CD14-positive monocyte (primary cell): ENCODE data around the gene COQ3. TPM values are rescaled to one million over a fixed set of nuclear protein-coding genes. Genes with fewer than 3 reads are reported as not detected.

ENCODE experiments used
- DNase-seq, 3 donors: peaks; one replicate each; pipeline ENCODE4 v3.0.0-alpha.2; 2011 to 2022
- H2AFZ ChIP-seq: 2 replicates; pipeline ENCODE4 v1.6.0; 2012; ENCODE audit warnings: mild to moderate bottlenecking, low read depth, low read length, inconsistent platforms; ENCODE audit not compliant: insufficient read depth, poor library complexity, severe bottlenecking
- H3K27ac ChIP-seq, 2 donors: 1 replicate in 1 of 2; 2 replicates in 1 of 2; pipeline ENCODE4 v1.5.1; 2012 to 2013; ENCODE audit warnings: low read length in 2 of 2, control low read depth in 1 of 2, inconsistent platforms in 1 of 2, low read depth in 1 of 2, mild to moderate bottlenecking in 1 of 2
- H3K27me3 ChIP-seq, 2 donors: one replicate each; pipeline versions ENCODE4 v1.6.0 to v1.6.1; 2011 to 2013; ENCODE audit warnings: low read length in 2 of 2; ENCODE audit not compliant: control insufficient read depth in 2 of 2, insufficient read depth in 2 of 2
- H3K36me3 ChIP-seq, 2 donors: replicated peaks in 1 of 2; 1 replicate in 1 of 2; 2 replicates in 1 of 2; pipeline versions ENCODE4 v1.5.1 to v1.6.1; 2012 to 2013; ENCODE audit warnings: low read length in 2 of 2, control low read depth in 1 of 2, inconsistent platforms in 1 of 2, mild to moderate bottlenecking in 1 of 2; ENCODE audit not compliant: insufficient read depth in 2 of 2, control insufficient read depth in 1 of 2
- H3K4me1 ChIP-seq, 2 donors: 1 replicate in 1 of 2; 2 replicates in 1 of 2; pipeline versions ENCODE4 v1.5.1 to v1.6.1; 2012 to 2013; ENCODE audit warnings: low read length in 2 of 2, control low read depth in 1 of 2, inconsistent platforms in 1 of 2, mild to moderate bottlenecking in 1 of 2, moderate library complexity in 1 of 2; ENCODE audit not compliant: insufficient read depth in 2 of 2, control insufficient read depth in 1 of 2
- H3K4me2 ChIP-seq: replicated peaks from 2 replicates; pipeline ENCODE3; 2012; ENCODE audit warnings: low read length, moderate library complexity, mild to moderate bottlenecking; ENCODE audit not compliant: poor library complexity, severe bottlenecking; ENCODE audit errors: extremely low read depth
- H3K4me3 ChIP-seq, 3 experiments: fragments of 200-600 bp in 1 of 3; sonication (generic) in 1 of 3; replicated peaks in 1 of 3; 1 replicate in 2 of 3; 2 replicates in 1 of 3; pipeline ENCODE4 v1.5.1; 2011 to 2013; ENCODE audit warnings: low read length in 3 of 3, mild to moderate bottlenecking in 3 of 3, control low read depth in 2 of 3, low read depth in 2 of 3, inconsistent platforms in 1 of 3, moderate library complexity in 1 of 3
- H3K79me2 ChIP-seq: 2 replicates; pipeline ENCODE4 v1.6.0; 2012; ENCODE audit warnings: mild to moderate bottlenecking, control low read depth, inconsistent platforms, low read length, moderate library complexity; ENCODE audit not compliant: insufficient read depth
- H3K9ac ChIP-seq: 2 replicates; pipeline ENCODE4 v1.6.0; 2017; ENCODE audit warnings: low read length, mild to moderate bottlenecking; ENCODE audit not compliant: insufficient read depth, poor library complexity, severe bottlenecking
- H3K9me3 ChIP-seq, 2 donors: replicated peaks in 1 of 2; 1 replicate in 1 of 2; 2 replicates in 1 of 2; pipeline versions ENCODE4 v1.5.1 to v1.6.1; 2012 to 2013; ENCODE audit warnings: low read length in 2 of 2, control low read depth in 1 of 2; ENCODE audit not compliant: control insufficient read depth in 1 of 2, insufficient read depth in 1 of 2
- H4K20me1 ChIP-seq: 2 replicates; pipeline ENCODE4 v1.6.0; 2012; ENCODE audit warnings: mild to moderate bottlenecking, low read length, control low read depth, moderate library complexity; ENCODE audit not compliant: insufficient read depth
- H3K27ac Mint-ChIP-seq, 7 donors: one replicate each; pipeline ENCODE4 v1.8.0; 2020; ENCODE audit warnings: mild to moderate bottlenecking in 7 of 7, mixed read lengths in 7 of 7, moderate library complexity in 6 of 7, inconsistent platforms in 2 of 7
- H3K27me3 Mint-ChIP-seq, 3 donors: one replicate each; pipeline ENCODE4 v1.8.0; 2021 to 2022; ENCODE audit warnings: low read depth in 3 of 3, mild to moderate bottlenecking in 3 of 3, mixed read lengths in 3 of 3, moderate library complexity in 3 of 3, inconsistent platforms in 1 of 3
- H3K36me3 Mint-ChIP-seq, 2 donors: one replicate each; pipeline ENCODE4 v1.8.0; 2020; ENCODE audit warnings: mixed read lengths in 2 of 2, inconsistent platforms in 1 of 2, mild to moderate bottlenecking in 1 of 2
- H3K4me1 Mint-ChIP-seq: one replicate; pipeline ENCODE4 v1.8.0; 2020; ENCODE audit warnings: mild to moderate bottlenecking, mixed read lengths
- H3K4me3 Mint-ChIP-seq, 2 donors: one replicate each; pipeline ENCODE4 v1.8.0; 2020; ENCODE audit warnings: mild to moderate bottlenecking in 2 of 2, mixed read lengths in 2 of 2, moderate library complexity in 1 of 2
- H3K9me3 Mint-ChIP-seq, 7 donors: one replicate each; pipeline ENCODE4 v1.8.0; 2020 to 2022; ENCODE audit warnings: mixed read lengths in 7 of 7, mild to moderate bottlenecking in 6 of 7, moderate library complexity in 6 of 7, inconsistent platforms in 2 of 7
- CTCF ChIP-seq: fragments of 200-600 bp; IDR thresholded peaks from one replicate; pipeline ENCODE4 v1.8.0; 2022; ENCODE audit warnings: antibody characterized with exemption, mild to moderate bottlenecking
- WGBS: methylation state at CpG from one replicate; pipeline ENCODE4 v1.1.5; 2013; ENCODE audit warnings: missing lambda C conversion rate; ENCODE audit not compliant: insufficient coverage; 5-methylcytosine and 5-hydroxymethylcytosine counted together
- intact Hi-C, 2 donors: fragments of 100-400 bp; cut with micrococcal nuclease; formaldehyde crosslinking; loops; one replicate each; pipeline versions ENCODE4 v1.15.0 to v1.15.1; 2023
- polyA plus RNA-seq, 3 donors: library from polyadenylated mRNA; depleted of rRNA in 1 of 3; unstranded in 2 of 3; stranded (reverse) in 1 of 3; fragments of 300-500 nt in 2 of 3; fragments of >200 nt in 1 of 3; fragmentation: Illumina TruSeq in 2 of 3; gene quantifications; 1 replicate in 2 of 3; 2 replicates in 1 of 3; pipeline ENCODE4 v1.2.3, GENCODE V29; 2012 to 2021

The COQ3 gene
- polyA plus RNA-seq, 3 donors = 1.5 to 2.3 (median 1.6) TPM

DNA sequence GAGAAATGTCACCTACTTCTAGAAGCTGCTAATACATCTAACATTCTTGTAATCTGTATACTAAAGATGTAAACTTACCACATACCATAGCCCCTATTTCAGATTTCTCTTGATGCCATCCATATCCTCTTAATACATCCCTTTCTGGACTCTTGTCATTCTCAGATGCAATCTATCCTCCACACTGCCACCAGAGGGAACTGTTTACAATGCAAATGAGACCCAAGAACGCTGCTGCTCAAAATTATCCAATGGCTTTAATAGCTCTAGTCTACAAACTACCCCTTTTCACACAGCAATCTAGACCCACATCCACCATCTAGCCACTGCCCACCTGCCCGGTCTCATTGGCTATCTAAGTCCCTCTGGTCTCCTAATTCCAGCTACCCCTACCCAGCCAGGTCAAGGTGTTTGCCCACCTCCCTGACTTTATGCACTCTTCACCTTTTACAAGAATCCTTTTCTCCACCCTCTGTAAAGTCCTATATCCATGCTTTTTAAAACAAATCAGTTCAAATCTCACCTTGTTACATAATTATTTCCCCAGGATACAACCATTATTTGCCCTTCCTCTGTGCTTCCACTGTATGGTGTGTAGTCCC lies 59.4 kb downstream of the COQ3 start:
- Mint-ChIP-seq H3K36me3 (no peaks in the 10 kb centered on the region), H3K9me3 (peaks cover 0 to 2% (median 0%) of the 10 kb centered on the region in 7 donors), H3K4me1 (peaks cover 4% of the 10 kb centered on the region), H3K27ac (no peak overlapping the region), H3K27me3 (peaks cover 4 to 22% (median 12%) of the 10 kb centered on the region in 3 donors), H3K4me3 (no peak overlapping the region)
- peak; percentile 33 for TF ChIP-seq CTCF
- WGBS = 25% methylated on average over 2 of the region's 2 CpGs
- Histone ChIP-seq H3K79me2 (no peaks in the 10 kb centered on the region), H3K4me3 (no peak overlapping the region), H3K9ac (no peak overlapping the region), H3K36me3 (no peaks in the 10 kb centered on the region), H3K4me2 (no peak overlapping the region), H2AFZ (no peak overlapping the region), H4K20me1 (no peaks in the 10 kb centered on the region), H3K4me1 (no peaks in the 10 kb centered on the region), H3K27me3 (peaks cover 0 to 3% of the 10 kb centered on the region in 2 donors), H3K9me3 (no peaks in the 10 kb centered on the region), H3K27ac (no peak overlapping the region)
- no peak for DNase-seq
- intact Hi-C loops = no loop called here

- H3K4me1 ChIP-seq = no peaks in the 10 kb centered on the region
- H3K4me2 ChIP-seq = no peak overlapping the region
- TF ChIP-seq CTCF = no peak
- H3K4me3 Mint-ChIP-seq = no peak overlapping the region
- H3K9me3 Mint-ChIP-seq = peaks cover 0 to 2% (median 0%) of the 10 kb centered on the region in 7 donors
- peaks cover 4 to 14% (median 5%) of the 10 kb centered on the region in 3 donors for H3K27me3 Mint-ChIP-seq
- WGBS = 76% methylated on average over 3 of the region's 6 CpGs
- H3K79me2 ChIP-seq = no peaks in the 10 kb centered on the region
- H3K27ac Mint-ChIP-seq = no peak overlapping the region
- no peak overlapping the region for H3K9ac ChIP-seq
- no peaks in the 10 kb centered on the region for H3K36me3 ChIP-seq
- no peaks in the 10 kb centered on the region for H3K9me3 ChIP-seq
- intact Hi-C loops = no loop called here
- DNase-seq = no peak
- no peaks in the 10 kb centered on the region for H4K20me1 ChIP-seq
- peaks cover 4% of the 10 kb centered on the region for H3K4me1 Mint-ChIP-seq
- no peak overlapping the region for H3K4me3 ChIP-seq
- H3K36me3 Mint-ChIP-seq = no peaks in the 10 kb centered on the region
- no peak overlapping the region for H2AFZ ChIP-seq
- H3K27ac ChIP-seq = no peak overlapping the region
- peaks cover 0 to 3% of the 10 kb centered on the region in 2 donors for H3K27me3 ChIP-seq
These were observed 60.9 kb downstream of the COQ3 start for GRCh38 chr6:99333068-99333467.
